ENCODE results near the gene THRB.

The THRB gene

GRCh38 chr3:24305795-24306467 lies 188.7 kb downstream of the THRB start:
- Histone ChIP-seq H3K79me1 (ENCODE audit: low read length) (no peaks in the 10 kb centered on the region), H2BK120ac (ENCODE audit: low read depth, low read length) (no peak overlapping the region), H3K4me3 (ENCODE audit: low read length) (no peak overlapping the region), H3K9ac (ENCODE audit: low read length) (no peak overlapping the region), H2BK15ac (replicated peaks; ENCODE audit: low read depth) (no peak overlapping the region), H3K4me2 (ENCODE audit: low read length) (no peak overlapping the region), H4K8ac (ENCODE audit: low read depth, low read length) (no peak overlapping the region), H3K23ac (ENCODE audit: low read length) (no peak overlapping the region), H3K36me3 (ENCODE audit: control insufficient read depth, insufficient read depth, low read length) (no peaks in the 10 kb centered on the region), H4K5ac (ENCODE audit: low read length) (no peak overlapping the region), H3K4me1 (ENCODE audit: control insufficient read depth, low read depth, low read length) (no peaks in the 10 kb centered on the region), H3K27me3 (ENCODE audit: insufficient read depth, low read length, poor library complexity) (no peaks in the 10 kb centered on the region), H3K27ac (ENCODE audit: low read depth, low read length) (no peak overlapping the region), H3K56ac (ENCODE audit: low read length) (no peak overlapping the region), H3K18ac (ENCODE audit: low read length) (no peak overlapping the region), H3K79me2 (ENCODE audit: control insufficient read depth, insufficient read depth, low read length) (no peaks in the 10 kb centered on the region), H2AK5ac (ENCODE audit: low read length) (no peak overlapping the region), H2BK5ac (ENCODE audit: low read length) (no peak overlapping the region), H3K4ac (ENCODE audit: low read depth, low read length) (no peak overlapping the region)
- WGBS (ENCODE audit: extremely low coverage, insufficient coverage, low lambda C conversion rate) = no CpG with 5 or more reads among the region's 4 CpGs
- DNase-seq = peak; percentile 58

GRCh38 chr3:24303057-24303754 lies 191.4 kb downstream of the THRB start:
- H3K4me2 ChIP-seq (ENCODE audit: low read length) = no peak overlapping the region
- no peaks in the 10 kb centered on the region for H3K36me3 ChIP-seq (ENCODE audit: control insufficient read depth, insufficient read depth, low read length)
- no peak overlapping the region for H3K18ac ChIP-seq (ENCODE audit: low read length)
- WGBS (ENCODE audit: extremely low coverage, insufficient coverage, low lambda C conversion rate) = no CpG with 5 or more reads among the region's 7 CpGs
- no peak overlapping the region for H3K56ac ChIP-seq (ENCODE audit: low read length)
- H3K4ac ChIP-seq (ENCODE audit: low read depth, low read length) = no peak overlapping the region
- no peaks in the 10 kb centered on the region for H3K27me3 ChIP-seq (ENCODE audit: insufficient read depth, low read length, poor library complexity)
- H3K79me1 ChIP-seq (ENCODE audit: low read length) = no peaks in the 10 kb centered on the region
- no peak overlapping the region for H2BK120ac ChIP-seq (ENCODE audit: low read depth, low read length)
- H3K27ac ChIP-seq (ENCODE audit: low read depth, low read length) = no peak overlapping the region
- no peaks in the 10 kb centered on the region for H3K79me2 ChIP-seq (ENCODE audit: control insufficient read depth, insufficient read depth, low read length)
- H3K4me1 ChIP-seq (ENCODE audit: control insufficient read depth, low read depth, low read length) = no peaks in the 10 kb centered on the region
- no peak overlapping the region for H2BK15ac ChIP-seq (replicated peaks; ENCODE audit: low read depth)
- no peak overlapping the region for H2AK5ac ChIP-seq (ENCODE audit: low read length)
- no peak overlapping the region for H2BK5ac ChIP-seq (ENCODE audit: low read length)
- no peak overlapping the region for H4K5ac ChIP-seq (ENCODE audit: low read length)
- H4K8ac ChIP-seq (ENCODE audit: low read depth, low read length) = no peak overlapping the region
- no peak overlapping the region for H3K9ac ChIP-seq (ENCODE audit: low read length)
- H3K4me3 ChIP-seq (ENCODE audit: low read length) = no peak overlapping the region
- no peak overlapping the region for H3K23ac ChIP-seq (ENCODE audit: low read length)
- DNase-seq = peak; percentile 23

DNA sequence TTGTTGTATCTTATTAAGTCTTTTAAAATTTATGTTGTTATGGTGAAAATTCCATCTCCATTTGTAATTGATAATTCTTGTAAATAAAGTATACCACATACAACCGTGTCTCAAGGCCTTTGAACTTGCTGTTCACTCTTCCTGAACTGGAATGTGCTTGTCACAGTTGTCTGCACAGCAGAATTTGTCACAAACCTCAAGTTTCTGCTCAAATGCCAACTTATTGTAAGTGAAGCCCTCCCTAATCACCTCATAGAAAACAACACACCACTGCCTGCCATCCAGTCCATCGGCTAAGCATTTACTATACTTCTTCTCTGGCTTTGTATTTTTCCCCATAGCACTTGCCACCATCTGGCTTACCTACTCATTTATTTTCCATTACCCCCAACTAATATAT lies 192.3 kb downstream of the THRB start:
- no peaks in the 10 kb centered on the region for H3K4me1 ChIP-seq (ENCODE audit: control insufficient read depth, low read depth, low read length)
- H3K4me2 ChIP-seq (ENCODE audit: low read length) = no peak overlapping the region
- WGBS (ENCODE audit: extremely low coverage, insufficient coverage, low lambda C conversion rate) = no CpG with 5 or more reads among the region's 2 CpGs
- no peak overlapping the region for H2BK15ac ChIP-seq (replicated peaks; ENCODE audit: low read depth)
- H3K36me3 ChIP-seq (ENCODE audit: control insufficient read depth, insufficient read depth, low read length) = no peaks in the 10 kb centered on the region
- H4K5ac ChIP-seq (ENCODE audit: low read length) = no peak overlapping the region
- no peaks in the 10 kb centered on the region for H3K27me3 ChIP-seq (ENCODE audit: insufficient read depth, low read length, poor library complexity)
- no peak overlapping the region for H3K56ac ChIP-seq (ENCODE audit: low read length)
- no peak overlapping the region for H2BK120ac ChIP-seq (ENCODE audit: low read depth, low read length)
- H3K4me3 ChIP-seq (ENCODE audit: low read length) = no peak overlapping the region
- no peak overlapping the region for H3K27ac ChIP-seq (ENCODE audit: low read depth, low read length)
- no peaks in the 10 kb centered on the region for H3K79me1 ChIP-seq (ENCODE audit: low read length)
- H2BK5ac ChIP-seq (ENCODE audit: low read length) = no peak overlapping the region
- H3K4ac ChIP-seq (ENCODE audit: low read depth, low read length) = no peak overlapping the region
- H3K18ac ChIP-seq (ENCODE audit: low read length) = no peak overlapping the region
- no peak for DNase-seq
- no peaks in the 10 kb centered on the region for H3K79me2 ChIP-seq (ENCODE audit: control insufficient read depth, insufficient read depth, low read length)
- no peak overlapping the region for H3K23ac ChIP-seq (ENCODE audit: low read length)
- H4K8ac ChIP-seq (ENCODE audit: low read depth, low read length) = no peak overlapping the region
- H3K9ac ChIP-seq (ENCODE audit: low read length) = no peak overlapping the region
- no peak overlapping the region for H2AK5ac ChIP-seq (ENCODE audit: low read length)

GRCh38 chr3:24300949-24301348 lies 193.7 kb downstream of the THRB start:
- H3K4me1 ChIP-seq (ENCODE audit: control insufficient read depth, low read depth, low read length) = no peaks in the 10 kb centered on the region
- WGBS (ENCODE audit: extremely low coverage, insufficient coverage, low lambda C conversion rate) = no CpG with 5 or more reads among the region's 2 CpGs

GRCh38 chr3:24299806-24300626 lies 194.6 kb downstream of the THRB start:
- Histone ChIP-seq H3K27me3 (ENCODE audit: insufficient read depth, low read length, poor library complexity) (no peaks in the 10 kb centered on the region), H2BK5ac (ENCODE audit: low read length) (no peak overlapping the region), H2AK5ac (ENCODE audit: low read length) (no peak overlapping the region), H2BK15ac (replicated peaks; ENCODE audit: low read depth) (no peak overlapping the region), H3K36me3 (ENCODE audit: control insufficient read depth, insufficient read depth, low read length) (no peaks in the 10 kb centered on the region), H3K4ac (ENCODE audit: low read depth, low read length) (no peak overlapping the region), H3K4me1 (ENCODE audit: control insufficient read depth, low read depth, low read length) (no peaks in the 10 kb centered on the region), H2BK120ac (ENCODE audit: low read depth, low read length) (no peak overlapping the region), H4K5ac (ENCODE audit: low read length) (no peak overlapping the region), H3K4me2 (ENCODE audit: low read length) (no peak overlapping the region), H3K4me3 (ENCODE audit: low read length) (no peak overlapping the region), H4K8ac (ENCODE audit: low read depth, low read length) (no peak overlapping the region), H3K27ac (ENCODE audit: low read depth, low read length) (no peak overlapping the region), H3K56ac (ENCODE audit: low read length) (no peak overlapping the region), H3K79me2 (ENCODE audit: control insufficient read depth, insufficient read depth, low read length) (no peaks in the 10 kb centered on the region), H3K9ac (ENCODE audit: low read length) (no peak overlapping the region), H3K18ac (ENCODE audit: low read length) (no peak overlapping the region), H3K23ac (ENCODE audit: low read length) (no peak overlapping the region), H3K79me1 (ENCODE audit: low read length) (no peaks in the 10 kb centered on the region)
- no CpG with 5 or more reads among the region's 6 CpGs for WGBS (ENCODE audit: extremely low coverage, insufficient coverage, low lambda C conversion rate)
- no peak for DNase-seq

More at GRCh38 chr3:24300949-24301348, 193.7 kb downstream of the THRB start:
- Histone ChIP-seq H3K18ac (ENCODE audit: low read length) (no peak overlapping the region), H3K9ac (ENCODE audit: low read length) (no peak overlapping the region), H3K79me2 (ENCODE audit: control insufficient read depth, insufficient read depth, low read length) (no peaks in the 10 kb centered on the region), H2BK120ac (ENCODE audit: low read depth, low read length) (no peak overlapping the region), H2BK5ac (ENCODE audit: low read length) (no peak overlapping the region), H3K56ac (ENCODE audit: low read length) (no peak overlapping the region), H2AK5ac (ENCODE audit: low read length) (no peak overlapping the region), H3K4me2 (ENCODE audit: low read length) (no peak overlapping the region), H3K27ac (ENCODE audit: low read depth, low read length) (no peak overlapping the region), H3K4ac (ENCODE audit: low read depth, low read length) (no peak overlapping the region), H3K4me3 (ENCODE audit: low read length) (no peak overlapping the region), H3K36me3 (ENCODE audit: control insufficient read depth, insufficient read depth, low read length) (no peaks in the 10 kb centered on the region), H2BK15ac (replicated peaks; ENCODE audit: low read depth) (no peak overlapping the region), H3K23ac (ENCODE audit: low read length) (no peak overlapping the region), H4K5ac (ENCODE audit: low read length) (no peak overlapping the region), H4K8ac (ENCODE audit: low read depth, low read length) (no peak overlapping the region), H3K27me3 (ENCODE audit: insufficient read depth, low read length, poor library complexity) (no peaks in the 10 kb centered on the region), H3K79me1 (ENCODE audit: low read length) (no peaks in the 10 kb centered on the region)
- no peak for DNase-seq
